NCI-H2029 treated with DMSO at 0.1 percent for 48 hours (cell line): ENCODE results near the gene STUB1.
"Not testable (repeated sequence)": the region's sequence is repeated elsewhere in the genome, so short reads cannot be mapped to it uniquely, and the experiment has no call there.

ENCODE experiments used
- DNase-seq: peaks from one replicate; lab custom pipeline; 2025; lab: John Stamatoyannopoulos, UW

Gene STUB1

DNA sequence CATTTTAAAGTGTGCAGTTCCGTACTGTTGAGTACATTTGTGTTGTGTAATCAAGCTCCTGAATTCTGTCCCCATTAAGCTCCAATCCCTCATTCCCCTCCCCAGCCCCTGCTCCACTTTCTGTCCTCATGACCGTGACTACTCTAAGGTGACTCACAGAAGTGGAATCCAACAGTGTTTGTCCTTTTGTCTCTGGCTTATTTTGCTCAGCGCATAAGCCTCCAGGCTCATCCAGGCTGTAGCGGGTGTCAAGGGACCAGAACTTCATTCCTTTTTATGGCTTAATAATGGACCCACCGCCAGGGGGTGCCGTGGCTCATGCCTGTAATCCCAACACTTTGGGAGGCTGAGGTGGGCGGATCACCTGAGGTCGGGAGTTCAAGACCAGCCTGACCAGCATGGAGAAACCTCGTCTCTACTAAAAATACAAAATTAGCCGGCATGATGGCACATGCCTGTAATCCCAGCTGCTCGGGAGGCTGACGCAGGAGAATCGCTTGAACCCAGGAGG, 32.6 kb downstream of the STUB1 start:
- not testable (repeated sequence) for DNase-seq

DNA sequence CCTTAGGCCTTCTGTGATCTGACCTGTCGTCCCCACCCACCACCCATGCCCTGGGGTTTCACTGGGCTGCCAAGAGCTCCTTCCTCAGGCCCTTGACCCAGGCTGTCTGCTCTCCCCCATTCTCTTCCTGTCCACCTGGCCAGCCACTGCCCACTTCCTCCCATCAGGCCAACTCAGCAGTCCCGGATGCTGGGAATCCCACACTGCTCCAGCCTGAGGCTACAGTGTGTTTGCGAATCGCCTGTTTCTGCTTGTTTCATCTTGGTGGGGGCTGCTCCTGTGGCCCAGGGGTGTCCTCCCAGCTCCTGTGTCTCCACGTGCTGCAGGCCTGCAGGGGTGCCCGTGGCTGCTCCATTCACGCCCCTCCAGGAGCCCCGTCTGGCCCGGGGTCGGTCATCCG, 33.9 kb downstream of the STUB1 start:
- DNase-seq: no peak

DNA sequence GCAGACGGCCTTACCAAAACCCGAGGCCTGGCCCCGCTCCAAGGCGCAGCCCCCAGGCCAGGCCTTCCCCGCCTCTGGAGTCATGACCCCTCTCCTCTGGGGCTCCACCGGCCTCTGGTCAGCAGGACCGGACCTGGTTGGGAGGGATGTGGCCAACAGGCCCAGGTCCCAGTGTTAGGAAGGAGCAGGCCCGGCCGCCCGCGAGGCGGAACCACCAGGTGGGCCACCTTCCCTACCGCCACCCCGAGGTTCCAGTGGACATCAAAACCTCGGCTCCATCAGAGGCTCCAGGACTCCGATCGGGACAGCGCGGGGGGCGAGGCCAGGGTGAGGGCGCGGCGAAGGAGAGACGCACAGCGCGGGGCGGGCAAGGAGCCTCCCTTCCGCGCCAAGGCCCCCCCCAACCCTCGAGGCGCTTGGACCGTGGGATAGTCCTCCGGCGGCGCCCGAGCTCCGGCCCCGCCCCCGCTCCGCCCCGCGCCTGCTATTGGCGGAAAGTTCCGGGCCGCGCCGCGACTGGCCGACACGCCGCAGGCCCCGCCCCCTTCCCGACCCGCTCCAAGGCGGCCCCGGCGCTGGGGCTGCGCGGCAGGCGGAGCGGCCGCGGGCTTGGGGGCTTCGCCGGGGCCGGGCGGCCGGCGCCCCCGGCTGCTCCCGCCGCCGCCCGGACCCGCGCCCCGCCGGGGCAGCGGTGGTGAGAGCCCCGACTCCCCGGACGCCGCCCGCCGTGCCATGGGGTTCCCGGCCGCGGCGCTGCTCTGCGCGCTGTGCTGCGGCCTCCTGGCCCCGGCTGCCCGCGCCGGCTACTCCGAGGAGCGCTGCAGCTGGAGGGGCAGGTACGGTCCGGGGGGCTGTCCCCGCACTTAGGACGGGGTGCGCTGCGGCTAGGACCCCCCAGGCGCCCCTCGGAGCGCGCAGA, 34.6 kb downstream of the STUB1 start, which contains the start of gene METRN:
Gene METRN (plus strand): TSS at position 561 of the 919 bp plus-strand sequence. CDS start 172 bp downstream, at position 733.
- DNase-seq: no peak

DNA sequence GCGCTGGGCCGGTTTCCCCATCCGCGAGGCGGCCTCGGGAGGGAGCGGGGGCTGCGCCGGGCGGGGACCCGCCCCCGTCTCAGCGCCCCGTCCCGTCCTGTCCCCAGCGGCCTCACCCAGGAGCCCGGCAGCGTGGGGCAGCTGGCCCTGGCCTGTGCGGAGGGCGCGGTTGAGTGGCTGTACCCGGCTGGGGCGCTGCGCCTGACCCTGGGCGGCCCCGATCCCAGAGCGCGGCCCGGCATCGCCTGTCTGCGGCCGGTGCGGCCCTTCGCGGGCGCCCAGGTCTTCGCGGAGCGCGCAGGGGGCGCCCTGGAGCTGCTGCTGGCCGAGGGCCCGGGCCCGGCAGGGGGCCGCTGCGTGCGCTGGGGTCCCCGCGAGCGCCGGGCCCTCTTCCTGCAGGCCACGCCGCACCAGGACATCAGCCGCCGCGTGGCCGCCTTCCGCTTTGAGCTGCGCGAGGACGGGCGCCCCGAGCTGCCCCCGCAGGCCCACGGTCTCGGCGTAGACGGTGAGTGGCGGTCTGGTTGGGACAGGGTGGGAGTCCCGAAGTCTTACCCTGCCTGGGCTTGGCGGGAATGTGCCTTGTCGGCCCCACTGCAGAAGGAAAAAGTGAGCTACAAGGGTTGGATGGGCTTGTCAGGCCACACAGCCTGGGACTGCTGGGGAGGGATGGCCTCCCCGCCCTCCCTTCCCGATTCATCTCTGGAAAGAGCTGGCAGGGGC, 35.4 kb downstream of the STUB1 start:
- no peak for DNase-seq

DNA sequence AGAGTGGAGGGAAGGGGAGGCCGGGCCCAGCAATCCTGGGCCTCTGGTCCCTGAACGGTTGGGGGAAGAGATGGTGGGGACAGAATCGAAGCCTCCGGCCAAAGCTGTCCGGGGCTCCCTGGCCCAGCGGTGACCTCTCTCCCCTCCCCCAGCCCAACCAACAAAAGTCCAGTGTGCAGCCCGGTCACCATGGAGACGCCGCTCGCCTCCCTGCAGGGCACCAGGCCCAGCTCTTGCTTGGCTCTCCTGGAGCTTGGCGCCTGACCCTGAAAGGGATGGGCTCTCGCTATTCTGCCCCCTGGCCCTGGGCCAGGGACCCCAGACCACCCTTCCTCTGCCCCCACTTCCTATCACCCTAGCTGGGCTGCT, 36.0 kb downstream of the STUB1 start:
- DNase-seq: no peak

DNA sequence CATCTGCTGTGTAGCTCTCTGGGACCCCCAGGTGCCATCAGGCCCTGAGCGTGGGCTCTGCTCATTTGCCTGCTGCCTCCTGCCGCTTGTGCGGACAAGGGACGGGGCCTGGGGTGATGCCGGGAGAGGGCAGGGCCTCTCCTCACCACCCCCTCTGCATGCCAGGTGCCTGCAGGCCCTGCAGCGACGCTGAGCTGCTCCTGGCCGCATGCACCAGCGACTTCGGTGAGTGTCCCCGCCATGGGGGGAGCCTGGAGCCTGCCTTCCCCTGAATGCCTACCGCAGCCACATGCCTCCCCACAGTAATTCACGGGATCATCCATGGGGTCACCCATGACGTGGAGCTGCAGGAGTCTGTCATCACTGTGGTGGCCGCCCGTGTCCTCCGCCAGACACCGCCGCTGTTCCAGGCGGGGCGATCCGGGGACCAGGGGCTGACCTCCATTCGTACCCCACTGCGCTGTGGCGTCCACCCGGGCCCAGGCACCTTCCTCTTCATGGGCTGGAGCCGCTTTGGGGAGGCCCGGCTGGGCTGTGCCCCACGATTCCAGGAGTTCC, 36.6 kb downstream of the STUB1 start:
- no peak for DNase-seq

DNA sequence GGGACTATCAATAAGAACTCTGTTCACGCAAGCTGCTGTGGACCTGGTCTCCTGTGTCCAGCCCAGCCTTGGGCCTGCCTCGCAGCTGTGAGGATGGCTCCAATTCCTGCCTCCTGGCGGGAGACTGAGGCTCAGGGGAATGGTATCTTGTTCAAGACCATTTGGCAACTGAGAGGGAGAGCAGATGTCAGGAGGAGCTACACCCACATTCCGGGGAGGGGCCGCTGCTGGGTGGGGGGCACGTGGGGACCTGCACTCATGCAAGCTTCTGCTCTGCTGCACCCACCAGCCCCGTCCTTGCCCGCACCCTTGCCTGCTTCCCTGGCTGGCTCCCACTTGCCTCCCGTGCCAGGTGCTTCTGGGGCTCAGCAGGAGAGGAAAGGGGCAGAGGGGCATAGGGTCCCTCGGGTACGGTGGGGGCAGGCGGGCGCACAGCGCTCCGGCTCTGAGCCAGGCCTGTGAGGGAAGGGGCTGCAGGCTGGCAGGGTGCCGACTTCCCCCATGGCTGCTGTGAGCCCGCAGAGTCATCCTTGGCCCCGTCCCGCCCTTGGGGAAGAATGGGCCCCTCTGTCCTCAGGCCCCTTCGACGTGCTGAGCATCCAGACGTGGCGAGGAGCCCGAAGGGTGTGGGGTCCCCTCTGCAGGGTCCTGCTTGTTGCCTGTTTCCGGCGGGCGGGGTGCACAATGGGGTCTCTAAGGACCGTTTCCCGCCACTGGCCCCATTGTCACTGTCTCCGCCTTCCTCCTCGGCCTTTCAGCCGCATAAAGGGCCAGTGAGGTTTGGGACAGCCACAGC, 37.4 kb downstream of the STUB1 start:
- no peak for DNase-seq

DNA sequence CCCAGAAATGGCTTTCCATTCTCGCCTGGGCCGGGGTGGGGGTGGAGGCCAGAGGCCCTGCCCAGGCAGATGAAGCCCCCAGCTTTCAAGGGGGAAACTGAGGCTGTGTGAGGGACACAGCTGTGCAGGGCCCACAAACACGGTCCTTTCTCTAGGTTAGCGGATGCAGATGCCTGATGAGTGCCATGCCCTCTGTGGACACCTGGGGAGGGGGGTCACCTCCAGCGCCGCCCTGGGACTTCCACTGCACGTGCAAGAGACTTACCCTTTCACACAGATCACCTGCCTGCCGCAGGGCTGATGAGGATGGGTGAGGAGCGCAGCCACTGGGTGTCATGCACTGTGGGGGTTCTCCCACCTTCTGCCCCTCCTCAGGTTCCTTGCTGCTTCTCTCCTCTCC, 38.2 kb downstream of the STUB1 start:
- DNase-seq: no peak

DNA sequence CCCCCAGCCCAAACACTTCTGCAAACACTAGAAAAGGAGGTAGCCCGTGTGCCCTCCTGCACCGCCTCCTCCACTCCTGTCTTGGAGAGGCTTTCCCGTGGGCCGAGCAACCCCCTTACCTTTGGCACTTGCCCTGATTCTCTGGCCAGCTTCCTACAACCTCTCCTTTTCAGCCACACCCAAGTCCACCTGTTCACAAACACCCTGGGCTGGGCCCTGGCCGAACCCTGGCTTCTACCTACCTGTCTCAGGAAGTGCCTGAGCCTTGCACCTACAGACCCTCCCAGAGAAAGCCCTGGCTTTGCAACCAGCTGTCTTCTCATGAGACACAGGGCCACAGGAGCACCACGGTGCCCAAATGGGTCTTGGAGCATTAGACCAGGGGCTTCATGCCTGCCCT, 38.7 kb downstream of the STUB1 start:
- no peak for DNase-seq

DNA sequence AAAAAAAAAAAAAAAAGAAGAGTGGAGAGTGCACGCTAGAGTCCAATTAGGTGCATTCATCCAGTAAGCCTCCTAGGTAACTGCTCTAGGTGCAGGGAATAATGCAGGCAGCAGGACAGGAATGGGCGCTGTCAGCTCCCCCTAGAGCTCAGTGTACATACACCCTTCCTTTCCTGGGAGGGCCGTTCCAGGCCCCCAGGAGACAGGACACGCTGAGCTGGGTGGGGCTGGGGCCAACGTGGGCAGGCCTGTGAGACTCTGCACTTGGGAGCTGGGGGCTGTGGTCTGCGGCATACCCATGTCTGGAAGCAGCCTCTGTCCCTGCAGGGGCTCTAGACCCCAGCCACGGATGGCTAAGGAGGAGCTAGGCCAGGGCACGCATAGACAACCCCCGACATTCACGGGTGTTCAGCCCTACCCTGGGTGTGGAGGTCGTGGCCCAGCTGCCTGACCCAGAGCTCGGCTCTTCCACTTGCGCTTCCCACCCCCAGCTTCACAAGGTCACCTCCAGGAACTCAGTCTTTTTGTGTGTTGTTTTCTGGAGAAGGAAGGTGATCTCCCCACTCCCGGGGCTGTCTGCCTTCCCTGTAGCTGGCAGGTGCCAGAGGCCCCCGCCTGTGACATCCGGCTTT, 39.7 kb downstream of the STUB1 start:
- no peak for DNase-seq

DNA sequence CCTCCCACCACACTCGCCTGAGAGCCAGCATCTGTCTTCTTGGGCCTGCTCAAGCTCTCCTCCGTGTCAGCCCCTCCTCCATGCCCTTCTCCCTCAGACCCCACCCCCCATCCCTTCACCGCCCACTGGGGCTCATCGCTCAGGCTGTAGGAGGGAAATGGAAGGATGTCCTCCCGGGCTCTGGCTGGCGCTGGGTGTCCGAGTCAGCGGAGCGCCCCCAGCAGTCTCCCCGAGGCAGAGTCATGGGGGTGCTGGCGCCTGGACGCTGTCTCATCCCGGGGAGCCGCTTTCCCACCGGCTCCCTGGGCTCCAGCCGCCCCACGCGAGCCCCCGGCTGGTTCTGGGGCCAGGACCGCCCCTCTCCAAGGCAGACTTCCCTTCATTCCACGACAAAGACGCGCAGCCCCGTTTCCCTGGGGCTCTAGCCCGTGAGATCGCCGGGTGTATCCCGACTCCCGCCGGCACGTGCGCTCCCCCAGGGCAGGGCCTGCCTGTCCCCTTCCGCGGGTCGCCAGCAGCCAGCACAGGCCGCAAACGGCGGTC, 40.3 kb downstream of the STUB1 start:
- no peak for DNase-seq

DNA sequence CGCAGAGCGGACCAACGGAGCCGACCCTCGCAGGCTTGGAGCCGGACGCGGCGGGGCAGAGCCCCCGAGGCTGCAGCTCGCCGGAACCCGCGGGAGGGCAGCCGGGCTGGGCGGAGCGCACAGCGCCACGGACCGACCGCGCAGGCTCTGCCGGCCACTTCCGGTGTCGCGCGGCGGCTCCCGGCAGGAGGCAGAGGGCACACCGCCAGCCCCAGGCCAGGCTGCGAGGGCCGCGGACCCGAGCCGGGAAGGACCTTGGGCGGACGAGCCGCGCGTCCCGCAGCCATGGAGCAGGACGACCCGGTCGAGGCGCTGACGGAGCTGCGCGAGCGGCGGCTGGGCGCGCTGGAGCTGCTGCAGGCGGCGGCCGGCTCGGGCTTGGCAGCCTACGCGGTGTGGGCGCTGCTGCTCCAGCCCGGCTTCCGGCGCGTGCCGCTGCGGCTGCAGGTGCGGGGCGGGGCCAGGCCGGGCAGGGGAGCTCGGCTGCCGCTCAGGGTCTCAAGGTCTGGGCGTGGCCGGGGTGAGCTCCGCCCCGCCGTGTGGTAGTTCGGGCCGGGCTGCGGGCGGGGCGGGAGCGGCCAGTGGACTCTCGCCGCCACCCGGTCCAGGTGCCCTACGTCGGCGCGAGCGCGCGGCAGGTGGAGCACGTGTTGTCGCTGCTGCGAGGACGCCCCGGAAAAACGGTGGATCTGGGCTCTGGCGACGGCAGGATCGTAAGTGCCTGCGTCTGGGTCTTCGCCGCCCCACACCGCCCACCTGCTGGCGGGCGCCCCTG, 41.0 kb downstream of the STUB1 start, which contains the start of gene ANTKMT:
Gene ANTKMT (plus strand): TSS at position 157 of the 775 bp plus-strand sequence. CDS start 129 bp downstream, at position 286.
- peak; percentile 30 for DNase-seq

DNA sequence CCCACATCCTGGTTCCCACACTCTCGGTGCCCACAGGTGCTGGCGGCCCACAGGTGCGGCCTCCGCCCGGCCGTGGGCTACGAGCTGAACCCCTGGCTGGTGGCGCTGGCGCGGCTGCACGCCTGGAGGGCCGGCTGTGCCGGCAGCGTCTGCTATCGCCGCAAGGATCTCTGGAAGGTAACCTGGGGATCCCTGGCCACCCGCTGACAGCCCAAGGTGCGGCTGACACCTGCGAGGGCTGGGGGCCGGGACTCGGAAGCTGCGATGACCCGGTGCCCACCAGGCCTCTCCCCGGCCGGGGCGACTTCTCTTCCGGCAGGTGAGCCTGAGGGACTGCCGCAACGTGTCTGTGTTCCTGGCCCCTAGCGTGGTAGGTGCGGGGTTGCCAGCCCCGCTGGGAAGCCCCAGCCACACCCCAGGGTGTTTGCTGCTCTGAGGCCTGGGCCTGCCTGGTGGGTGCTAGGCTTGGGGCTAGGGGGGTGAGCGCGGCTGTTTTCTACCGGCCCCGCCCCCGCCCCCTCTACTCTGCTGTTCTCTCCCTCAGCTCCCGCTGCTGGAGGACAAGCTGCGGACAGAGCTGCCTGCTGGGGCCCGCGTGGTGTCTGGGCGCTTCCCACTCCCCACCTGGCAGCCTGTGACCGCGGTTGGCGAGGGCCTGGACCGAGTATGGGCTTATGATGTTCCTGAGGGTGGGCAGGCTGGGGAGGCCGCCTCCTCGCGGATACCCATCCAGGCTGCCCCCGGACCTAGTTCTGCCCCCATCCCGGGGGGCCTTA, 41.7 kb downstream of the STUB1 start:
- DNase-seq: no peak

DNA sequence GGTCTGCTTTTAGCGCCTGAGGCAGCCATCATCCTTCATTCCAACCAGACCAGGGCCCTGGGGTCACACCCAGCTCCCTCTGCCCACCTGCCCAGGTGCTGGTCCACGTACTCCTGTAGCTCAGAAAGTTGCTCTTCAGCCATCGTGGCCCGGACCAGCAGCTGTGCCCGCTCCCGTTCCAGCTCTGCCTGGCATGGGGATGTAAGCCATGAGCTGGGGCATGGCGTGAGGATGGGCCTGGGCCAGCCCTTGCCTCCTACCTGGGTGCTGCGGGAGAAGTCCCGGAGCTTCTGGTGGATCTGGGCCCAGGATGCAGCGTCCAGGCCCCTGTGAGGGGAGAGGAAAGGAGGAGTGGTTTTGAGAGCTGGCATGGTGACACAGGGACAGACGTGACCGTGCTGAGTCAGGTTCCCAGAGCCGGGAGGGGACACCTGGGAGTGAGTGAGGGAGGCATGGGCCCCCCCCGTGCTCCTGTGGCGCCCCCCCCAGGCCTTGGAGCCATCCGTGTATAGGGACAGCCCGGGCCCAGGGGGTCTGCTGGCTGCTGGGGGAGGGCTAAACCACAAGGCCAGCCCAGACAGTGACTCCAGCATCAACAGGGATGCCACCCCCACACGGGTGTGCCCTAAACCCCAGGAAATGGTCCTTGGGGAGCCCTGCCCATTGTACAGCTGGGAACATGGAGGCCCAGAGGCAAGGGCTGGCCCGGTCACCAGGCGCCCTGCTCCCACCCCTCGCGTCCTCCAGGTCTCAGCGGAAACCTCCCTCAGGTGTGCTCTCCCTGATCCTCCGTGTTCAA, 42.8 kb downstream of the STUB1 start:
- DNase-seq: no peak

DNA sequence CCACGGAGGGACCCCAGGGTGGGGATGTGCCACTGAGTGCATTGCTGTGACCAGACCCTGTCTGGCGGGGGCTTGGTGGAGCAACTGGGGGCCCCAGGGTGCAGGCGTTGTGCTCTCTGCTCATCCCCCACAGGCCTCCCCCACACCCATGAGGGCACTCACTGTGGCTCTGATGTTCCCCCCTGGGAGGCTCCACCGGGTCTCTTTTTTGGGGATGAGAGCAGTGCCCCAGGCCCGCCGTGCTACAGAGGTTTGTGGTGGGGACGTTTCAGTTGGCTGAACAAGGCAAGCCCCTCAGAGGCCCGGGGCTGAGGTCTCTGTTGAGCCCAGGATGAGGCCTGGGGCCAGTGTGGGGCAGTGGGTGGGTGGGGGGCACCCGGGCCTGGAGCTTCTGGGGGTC, 43.5 kb downstream of the STUB1 start:
- DNase-seq: no peak

DNA sequence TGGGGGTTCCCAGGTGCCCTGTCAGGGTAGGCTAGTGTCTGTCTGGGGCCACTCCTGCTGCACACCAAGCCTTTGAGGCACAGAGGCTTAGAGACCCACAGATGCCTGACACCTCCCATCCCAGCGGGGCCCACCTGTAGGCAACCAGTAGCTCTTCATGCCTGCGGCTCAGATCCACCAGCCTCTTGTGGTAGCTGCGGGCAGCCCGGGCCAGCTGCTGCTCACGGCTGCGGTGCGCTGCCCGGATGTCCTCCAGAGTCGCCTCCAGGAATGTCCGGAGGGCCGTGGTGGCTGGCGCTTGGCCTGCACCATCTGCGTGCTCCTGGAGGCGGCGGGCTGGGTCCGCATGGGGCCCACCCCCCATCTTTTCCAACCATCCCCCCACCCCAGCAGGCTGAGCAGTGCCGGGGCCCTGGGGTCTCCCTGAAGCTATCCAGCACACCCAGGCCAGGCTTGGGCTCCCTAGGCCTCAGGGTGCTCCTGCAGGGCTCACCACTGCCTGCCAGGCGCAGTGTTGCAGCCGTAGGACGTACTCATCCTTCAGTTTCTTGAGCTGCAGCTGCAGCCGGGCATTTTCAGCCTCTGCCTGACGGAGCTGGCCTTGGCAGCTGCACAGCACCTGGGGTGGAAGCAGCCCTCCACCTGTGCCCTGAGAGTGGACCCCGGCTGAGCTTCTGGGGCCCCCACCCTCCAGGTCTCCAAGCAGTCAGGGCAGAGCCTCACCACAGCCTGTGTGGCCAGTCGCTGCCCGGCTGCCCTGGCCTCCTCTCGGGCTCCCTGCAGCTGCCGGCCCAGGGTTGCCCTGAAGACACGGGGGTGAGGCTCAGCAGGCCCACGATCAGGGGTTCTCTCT, 44.2 kb downstream of the STUB1 start:
- no peak for DNase-seq

DNA sequence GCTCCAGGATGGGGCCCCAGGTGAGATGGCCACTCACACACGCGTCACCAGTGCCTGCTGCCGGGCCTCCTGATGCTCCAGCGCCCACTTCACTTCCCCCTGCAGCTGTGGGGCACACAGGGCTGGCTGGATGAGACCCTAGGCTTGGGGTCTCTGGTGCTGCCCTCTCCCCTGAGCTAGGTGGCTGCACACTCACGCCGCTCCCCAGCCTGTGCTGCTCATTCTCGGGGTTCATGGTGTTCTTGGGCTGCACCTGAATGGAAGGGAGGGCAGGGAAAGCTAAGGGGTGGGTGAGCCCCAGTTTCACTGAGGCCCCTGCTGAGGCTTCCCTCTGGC, 44.8 kb downstream of the STUB1 start:
- DNase-seq: no peak
